Measurements from ENCODE around the gene KRTAP5-9.

DNA sequence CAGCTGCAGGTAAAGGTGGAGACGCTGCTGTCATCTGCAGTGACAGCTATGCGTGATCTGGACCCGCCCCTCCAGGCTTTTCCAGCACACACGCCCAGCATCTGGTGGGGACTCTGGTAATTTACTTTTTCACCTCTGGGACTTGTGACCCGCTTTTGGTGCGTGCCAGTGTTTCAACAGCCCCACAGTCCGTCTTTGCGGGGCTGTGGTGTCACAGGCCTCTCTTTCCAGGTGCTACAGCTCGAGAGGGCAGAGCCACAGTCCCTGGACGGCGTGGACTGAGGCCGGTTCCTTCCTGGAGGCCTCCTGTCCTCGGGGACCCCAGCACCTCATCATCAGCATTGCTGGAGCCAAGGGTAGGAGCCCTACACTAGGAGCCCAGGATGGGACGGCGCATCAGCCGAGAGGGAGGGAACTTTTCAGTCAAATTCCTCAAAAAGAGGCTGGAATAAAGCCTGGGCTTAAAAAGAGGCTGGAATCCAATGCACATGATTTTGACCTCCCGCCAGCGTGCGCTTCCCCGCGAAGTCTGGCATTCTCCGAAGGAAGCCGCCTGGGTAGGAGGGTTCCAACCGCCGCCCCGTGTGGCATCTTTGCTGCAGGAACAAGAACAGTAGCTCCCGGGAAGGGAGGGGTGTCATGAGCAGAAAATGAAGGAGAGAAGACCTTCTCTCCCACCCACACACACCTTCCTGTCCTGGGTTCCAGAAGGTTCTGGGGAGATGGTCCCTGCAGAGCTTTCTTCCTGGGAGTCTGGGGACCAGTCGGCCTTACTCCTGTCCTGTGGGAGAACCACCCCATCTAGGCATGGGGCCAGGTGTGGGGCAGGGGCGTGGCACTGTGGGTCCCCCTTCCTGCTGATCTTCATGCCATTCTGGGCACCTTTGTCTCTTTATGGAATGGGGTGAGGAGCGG, 46.9 kb upstream of the KRTAP5-9 start:
- TF ChIP-seq, protein P1, sequence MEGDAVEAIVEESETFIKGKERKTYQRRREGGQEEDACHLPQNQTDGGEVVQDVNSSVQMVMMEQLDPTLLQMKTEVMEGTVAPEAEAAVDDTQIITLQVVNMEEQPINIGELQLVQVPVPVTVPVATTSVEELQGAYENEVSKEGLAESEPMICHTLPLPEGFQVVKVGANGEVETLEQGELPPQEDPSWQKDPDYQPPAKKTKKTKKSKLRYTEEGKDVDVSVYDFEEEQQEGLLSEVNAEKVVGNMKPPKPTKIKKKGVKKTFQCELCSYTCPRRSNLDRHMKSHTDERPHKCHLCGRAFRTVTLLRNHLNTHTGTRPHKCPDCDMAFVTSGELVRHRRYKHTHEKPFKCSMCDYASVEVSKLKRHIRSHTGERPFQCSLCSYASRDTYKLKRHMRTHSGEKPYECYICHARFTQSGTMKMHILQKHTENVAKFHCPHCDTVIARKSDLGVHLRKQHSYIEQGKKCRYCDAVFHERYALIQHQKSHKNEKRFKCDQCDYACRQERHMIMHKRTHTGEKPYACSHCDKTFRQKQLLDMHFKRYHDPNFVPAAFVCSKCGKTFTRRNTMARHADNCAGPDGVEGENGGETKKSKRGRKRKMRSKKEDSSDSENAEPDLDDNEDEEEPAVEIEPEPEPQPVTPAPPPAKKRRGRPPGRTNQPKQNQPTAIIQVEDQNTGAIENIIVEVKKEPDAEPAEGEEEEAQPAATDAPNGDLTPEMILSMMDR (IDR thresholded peaks at IDR 0.05) = no peak
- TF ChIP-seq POLR2AphosphoS5 (IDR thresholded peaks at IDR 0.05) (no peak), POLR2A (IDR thresholded peaks at IDR 0.05) (no peak), EP300 (IDR thresholded peaks at IDR 0.05) (no peak)
